Right lobe of liver (tissue), 6 donors: Measurements from ENCODE around the gene RNLS. TPM values are rescaled to one million over a fixed set of nuclear protein-coding genes. Genes with fewer than 3 reads are reported as not detected.

Experiments
- ATAC-seq, 4 donors: fragments of 200-7000 bp; cut with Tn5 transposase; one replicate each; pipeline ENCODE4 v1.9.1; 2020; ENCODE audit warnings: mild to moderate bottlenecking in 4 of 4, moderate library complexity in 4 of 4
- DNase-seq, 3 donors: peaks; one replicate each; pipeline ENCODE4 v3.0.0-alpha.2; 2020
- H3K27ac ChIP-seq, 3 donors: fragments of 200-600 bp; one replicate each; pipeline ENCODE4 v1.8.0; 2022
- H3K27me3 ChIP-seq, 2 donors: fragments of 200-600 bp; one replicate each; pipeline ENCODE4 v1.8.0; 2022
- H3K36me3 ChIP-seq, 4 donors: fragments of 200-600 bp; sonication (generic) in 1 of 4; one replicate each; pipeline versions ENCODE4 v1.5.1 to v1.8.0; 2017 to 2022; ENCODE audit warnings: control low read depth in 1 of 4
- H3K4me1 ChIP-seq, 4 donors: fragments of 200-600 bp; sonication (generic) in 1 of 4; one replicate each; pipeline versions ENCODE4 v1.5.1 to v1.8.0; 2017 to 2022; ENCODE audit warnings: control low read depth in 1 of 4
- H3K4me3 ChIP-seq, 3 donors: fragments of 200-600 bp; one replicate each; pipeline ENCODE4 v1.8.0; 2022
- H3K9me3 ChIP-seq, 4 donors: fragments of 200-600 bp; sonication (generic) in 1 of 4; one replicate each; pipeline versions ENCODE4 v1.5.1 to v1.8.0; 2017 to 2022; ENCODE audit warnings: control low read depth in 1 of 4
- POLR2A ChIP-seq: fragments of 450-650 bp; IDR thresholded peaks from one replicate; pipeline ENCODE4 v1.6.1; 2017; ENCODE audit warnings: antibody characterized with exemption, mild to moderate bottlenecking
- WGBS: methylation state at CpG from one replicate; pipeline ENCODE4 v1.1.6; 2018; ENCODE audit warnings: low coverage, low lambda C conversion rate; ENCODE audit not compliant: insufficient coverage; ENCODE audit errors: missing lambda C conversion rate; 5-methylcytosine and 5-hydroxymethylcytosine counted together
- intact Hi-C, 2 donors: fragments of 100-400 bp; cut with DNase I; formaldehyde crosslinking; loops; one replicate each; pipeline versions ENCODE4 v1.11.2 to v1.14.1; 2022
- total RNA-seq, 6 experiments: library from RNA; depleted of rRNA in 2 of 6; stranded (reverse); fragments of >200 nt in 2 of 6; fragmentation: NEBNext Ultra II Directional in 3 of 6; extraction: Animal tissue kit (Norgen Biotek cat#: 25700) in 3 of 6; gene quantifications; one replicate each; pipeline versions ENCODE4 v1.1.0 to v1.2.4, GENCODE V29; 2016 to 2023
- TF ChIP-seq, protein P1 (sequence below), 4 donors: fragments of 200-600 bp in 3 of 4; fragments of 450-650 bp in 1 of 4; IDR thresholded peaks; one replicate each; pipeline versions ENCODE4 v1.5.1 to v1.8.0; 2016 to 2022; ENCODE audit warnings: antibody characterized with exemption in 4 of 4, mild to moderate bottlenecking in 2 of 4
- donor health status: DM: no; HTN: yes; CAD: no.
- donor health status: DM: no; HTN: no; CAD: no.
- donor health status: DM: no; HTN: no; CAD: no.
- donor health status: DM: no; HTN: yes; CAD: no.
- donor health status: DM: no; HTN: yes; CAD: no.

RNLS gene
- total RNA-seq, 6 experiments from 2014 or later = 5.9 to 10.5 (median 7.3) TPM

DNA sequence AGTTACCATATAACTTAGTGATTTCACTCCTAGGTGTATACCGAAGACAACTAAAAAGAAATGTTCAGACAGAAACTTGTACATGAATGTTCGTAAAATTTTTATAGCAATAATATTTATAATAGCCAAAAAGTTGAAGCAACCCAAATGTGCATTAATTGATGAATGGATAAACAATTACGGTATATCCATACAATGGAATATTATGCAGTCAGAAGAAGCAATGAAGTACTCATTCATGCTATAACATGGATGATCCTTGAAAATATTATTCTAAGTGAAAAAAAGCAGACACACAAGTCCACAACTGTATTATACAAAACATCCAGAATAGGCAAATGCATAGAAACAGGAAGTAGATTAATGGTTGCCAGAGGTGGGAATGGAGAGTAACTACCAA, 183.9 kb downstream of the RNLS start:
- Histone ChIP-seq H3K9me3 (peaks cover 0 to 3% (median 2%) of the 10 kb centered on the region in 4 donors), H3K4me1 (peaks cover 0 to 21% (median 3%) of the 10 kb centered on the region in 4 donors), H3K36me3 (no peaks in the 10 kb centered on the region), H3K4me3 (no peak overlapping the region), H3K27ac (no peak overlapping the region), H3K27me3 (no peaks in the 10 kb centered on the region)
- ATAC-seq = no peak
- TF ChIP-seq POLR2A = no peak
- TF ChIP-seq, protein P1, sequence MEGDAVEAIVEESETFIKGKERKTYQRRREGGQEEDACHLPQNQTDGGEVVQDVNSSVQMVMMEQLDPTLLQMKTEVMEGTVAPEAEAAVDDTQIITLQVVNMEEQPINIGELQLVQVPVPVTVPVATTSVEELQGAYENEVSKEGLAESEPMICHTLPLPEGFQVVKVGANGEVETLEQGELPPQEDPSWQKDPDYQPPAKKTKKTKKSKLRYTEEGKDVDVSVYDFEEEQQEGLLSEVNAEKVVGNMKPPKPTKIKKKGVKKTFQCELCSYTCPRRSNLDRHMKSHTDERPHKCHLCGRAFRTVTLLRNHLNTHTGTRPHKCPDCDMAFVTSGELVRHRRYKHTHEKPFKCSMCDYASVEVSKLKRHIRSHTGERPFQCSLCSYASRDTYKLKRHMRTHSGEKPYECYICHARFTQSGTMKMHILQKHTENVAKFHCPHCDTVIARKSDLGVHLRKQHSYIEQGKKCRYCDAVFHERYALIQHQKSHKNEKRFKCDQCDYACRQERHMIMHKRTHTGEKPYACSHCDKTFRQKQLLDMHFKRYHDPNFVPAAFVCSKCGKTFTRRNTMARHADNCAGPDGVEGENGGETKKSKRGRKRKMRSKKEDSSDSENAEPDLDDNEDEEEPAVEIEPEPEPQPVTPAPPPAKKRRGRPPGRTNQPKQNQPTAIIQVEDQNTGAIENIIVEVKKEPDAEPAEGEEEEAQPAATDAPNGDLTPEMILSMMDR (IDR thresholded peaks at IDR 0.05) = no peak
- 98% methylated on average over 3 of the region's 3 CpGs for WGBS
- no peak for DNase-seq
- intact Hi-C loops = loop anchor here (10.0 kb wide), 2 partner anchors 284 to 544 kb away; no protein-coding TSS in a partner anchor

DNA sequence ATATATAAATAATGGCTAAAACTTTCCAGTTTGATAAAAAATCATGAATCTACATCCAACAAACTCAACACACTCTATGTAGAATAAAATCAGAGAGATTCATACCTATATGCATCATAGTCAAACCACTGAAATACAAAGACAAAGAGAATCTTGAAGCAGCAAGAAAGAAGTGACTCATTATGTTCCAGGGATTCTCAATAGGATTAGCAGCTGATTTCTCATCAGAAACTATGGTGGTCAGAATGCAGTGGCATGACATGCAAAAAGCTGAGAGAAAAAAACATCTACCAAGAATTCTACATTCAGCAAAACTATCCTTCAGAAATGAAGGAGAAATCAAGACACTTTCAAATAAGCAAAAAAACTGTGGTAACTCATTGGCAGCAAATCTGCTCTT, 187.4 kb downstream of the RNLS start:
- peaks cover 0 to 3% (median 2%) of the 10 kb centered on the region in 4 donors for H3K9me3 ChIP-seq
- DNase-seq (no peak), ATAC-seq (no peak)
- H3K27ac ChIP-seq = no peak overlapping the region
- H3K4me1 ChIP-seq = peaks cover 0 to 1% (median 0%) of the 10 kb centered on the region in 4 donors
- H3K4me3 ChIP-seq = no peak overlapping the region
- intact Hi-C loops = loop anchor here (10.0 kb wide), 2 partner anchors 281 to 541 kb away; no protein-coding TSS in a partner anchor
- TF ChIP-seq POLR2A = no peak
- TF ChIP-seq, protein P1 (IDR thresholded peaks at IDR 0.05) = no peak
- no peaks in the 10 kb centered on the region for H3K36me3 ChIP-seq
- no peaks in the 10 kb centered on the region for H3K27me3 ChIP-seq

DNA sequence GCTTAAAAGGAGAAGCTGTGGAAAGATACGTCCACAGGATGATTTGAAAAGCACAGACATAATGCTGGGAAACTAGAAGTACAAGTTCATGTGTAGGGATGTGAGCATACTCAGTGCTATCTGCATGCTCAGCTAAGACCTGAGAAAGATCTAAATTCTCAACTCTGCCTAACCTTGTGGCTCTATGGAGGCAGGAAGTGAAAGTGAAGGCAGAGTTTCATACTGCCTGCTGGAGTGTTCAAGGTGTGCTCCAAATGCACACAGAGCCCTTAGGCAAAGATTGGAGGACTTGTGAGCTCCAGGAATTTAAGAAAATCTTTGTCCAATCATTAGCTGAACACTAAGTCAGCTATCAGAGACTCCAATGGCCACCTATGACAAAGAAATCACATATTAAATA, 190.9 kb downstream of the RNLS start:
- WGBS = 40% methylated on average over 1 of the region's 1 CpG
- ATAC-seq = peak; percentile 60 to 81 (median 76)
- Histone ChIP-seq H3K27ac (no peak overlapping the region), H3K4me3 (no peak overlapping the region), H3K36me3 (no peaks in the 10 kb centered on the region), H3K4me1 (peaks cover 0 to 15% (median 7%) of the 10 kb centered on the region in 4 donors), H3K9me3 (peaks cover 0 to 3% (median 2%) of the 10 kb centered on the region in 4 donors), H3K27me3 (no peaks in the 10 kb centered on the region)
- TF ChIP-seq, protein P1 (IDR thresholded peaks at IDR 0.05) = no peak
- no peak for TF ChIP-seq POLR2A
- intact Hi-C loops = loop anchor here (10.0 kb wide), 2 partner anchors 277 to 537 kb away; no protein-coding TSS in a partner anchor
- no peak for DNase-seq

DNA sequence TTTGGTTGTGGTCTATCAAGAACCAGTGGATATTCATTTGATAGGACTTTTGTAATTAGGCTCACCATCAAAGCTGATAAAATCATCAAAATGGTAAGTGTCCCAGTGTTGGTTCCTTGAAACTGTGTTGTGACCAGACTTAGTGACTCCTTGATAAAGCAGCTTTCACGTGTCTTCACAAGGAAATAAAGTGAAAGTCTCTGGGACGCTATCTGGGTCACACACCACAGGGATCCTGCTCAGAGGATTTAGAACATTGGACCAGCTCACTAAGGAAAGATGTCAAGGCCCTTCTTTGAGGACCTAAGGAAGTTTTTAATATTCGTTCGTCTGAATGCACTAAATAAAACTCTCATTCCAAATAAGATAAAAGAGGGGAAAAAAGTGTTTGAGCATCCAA, 193.1 kb downstream of the RNLS start:
- intact Hi-C loops = loop anchor here (10.0 kb wide), 2 partner anchors 275 to 535 kb away; no protein-coding TSS in a partner anchor
- H3K9me3 ChIP-seq = no peaks in the 10 kb centered on the region
- no peak overlapping the region for H3K4me3 ChIP-seq
- 54% methylated on average over 4 of the region's 4 CpGs for WGBS
- ATAC-seq (no peak), DNase-seq (no peak)
- TF ChIP-seq, protein P1 (IDR thresholded peaks at IDR 0.05) = no peak
- no peak for TF ChIP-seq POLR2A
- no peak overlapping the region for H3K27ac ChIP-seq
- no peaks in the 10 kb centered on the region for H3K27me3 ChIP-seq
- no peaks in the 10 kb centered on the region for H3K36me3 ChIP-seq
- peaks cover 0 to 31% (median 12%) of the 10 kb centered on the region in 4 donors for H3K4me1 ChIP-seq
